Activated gamma-delta T cell treated with anti-CD3 and anti-CD28 coated beads, Interleukin-2, amount 50 U/mL, for 16 hours (primary cell): ENCODE data around the gene VAV2.

ENCODE experiments used
- DNase-seq: peaks from one replicate; pipeline ENCODE4 v3.0.0-alpha.2; 2020; ENCODE audit warnings: low read depth

VAV2 gene

GRCh38 chr9:133812941-133813748, 179.0 kb downstream of the VAV2 start:
- no peak for DNase-seq

- no peak for DNase-seq
Measured at GRCh38 chr9:133812077-133812868, 179.9 kb downstream of the VAV2 start.

- no peak for DNase-seq
Measured at GRCh38 chr9:133811471-133811870, 180.7 kb downstream of the VAV2 start.

- no peak for DNase-seq
Measured at GRCh38 chr9:133810556-133811195, 181.4 kb downstream of the VAV2 start.

- DNase-seq = no peak
Measured at GRCh38 chr9:133809335-133809734, 182.8 kb downstream of the VAV2 start.

- DNase-seq = no peak
Measured at GRCh38 chr9:133807818-133808217, 184.3 kb downstream of the VAV2 start.

GRCh38 chr9:133807037-133807436, 185.1 kb downstream of the VAV2 start:
- DNase-seq = no peak

- DNase-seq = no peak
Measured at GRCh38 chr9:133806623-133807010, 185.5 kb downstream of the VAV2 start.

GRCh38 chr9:133805876-133806622, 186.1 kb downstream of the VAV2 start:
- DNase-seq = no peak

- no peak for DNase-seq
Measured at GRCh38 chr9:133804199-133804598, 187.9 kb downstream of the VAV2 start.

- no peak for DNase-seq
Measured at GRCh38 chr9:133803745-133804144, 188.4 kb downstream of the VAV2 start.

GRCh38 chr9:133803028-133803585, 189.0 kb downstream of the VAV2 start:
- DNase-seq = no peak

GRCh38 chr9:133801739-133802138, 190.4 kb downstream of the VAV2 start:
- no peak for DNase-seq

- no peak for DNase-seq
Measured at GRCh38 chr9:133800266-133800665, 191.9 kb downstream of the VAV2 start.

GRCh38 chr9:133799716-133800115, 192.4 kb downstream of the VAV2 start:
- DNase-seq = no peak

- no peak for DNase-seq
Measured at GRCh38 chr9:133799106-133799505, 193.0 kb downstream of the VAV2 start.

GRCh38 chr9:133798160-133798559, 194.0 kb downstream of the VAV2 start:
- DNase-seq = no peak

GRCh38 chr9:133797406-133798105, 194.6 kb downstream of the VAV2 start:
- DNase-seq = no peak

GRCh38 chr9:133796562-133796961, 195.6 kb downstream of the VAV2 start:
- no peak for DNase-seq

- no peak for DNase-seq
Measured at GRCh38 chr9:133795049-133795448, 197.1 kb downstream of the VAV2 start.
